ENCODE measurements around the gene PXK.

Gene PXK

DNA sequence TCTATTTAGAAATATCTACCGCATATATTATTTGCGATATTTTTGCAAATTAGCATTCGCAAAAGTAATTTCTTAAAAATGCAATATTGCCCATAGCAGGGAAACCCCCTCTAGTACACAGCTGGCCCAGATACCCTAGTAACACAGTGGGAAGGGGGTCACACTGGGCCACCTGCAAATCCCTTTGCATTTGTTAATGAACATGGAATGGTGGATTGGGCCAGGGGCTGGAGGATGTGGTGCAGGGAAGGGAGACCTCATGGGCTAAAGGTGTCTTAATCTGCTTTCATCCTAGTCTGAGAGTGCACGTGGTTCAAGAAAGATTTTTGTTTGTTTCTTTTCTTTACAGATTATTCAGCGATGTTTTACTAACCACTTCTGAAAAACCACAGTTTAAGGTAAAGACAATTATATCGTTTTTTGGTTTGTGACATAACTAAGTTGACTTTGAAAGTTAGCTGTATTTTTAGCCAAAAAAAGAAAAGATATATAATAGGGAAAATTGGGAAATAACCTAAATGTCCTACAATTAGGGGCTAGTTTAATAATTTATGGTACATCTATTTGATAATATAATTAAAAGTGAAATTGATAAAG is 70.9 kb downstream of the PXK start:
- Histone ChIP-seq H3K4me2 (ENCODE audit: low read depth, low read length) (no peak overlapping the region), H3F3A (ENCODE audit: insufficient read depth, low read length) (no peaks in the 10 kb centered on the region), H3K36me3 (replicated peaks; ENCODE audit: insufficient read depth, low read length) (no peaks in the 10 kb centered on the region), H3K4me1 (ENCODE audit: low read length) (no peaks in the 10 kb centered on the region), H3K9me3 (replicated peaks; ENCODE audit: insufficient read depth, low read length) (no peaks in the 10 kb centered on the region), H3K9me2 (replicated peaks; ENCODE audit: insufficient read depth, low read length) (no peaks in the 10 kb centered on the region), H3K4me3 (ENCODE audit: low read length) (no peak overlapping the region), H3K9ac (ENCODE audit: low read length) (no peak overlapping the region), H3K79me2 (ENCODE audit: low read length) (no peaks in the 10 kb centered on the region), H2AFZ (ENCODE audit: low read length) (no peak overlapping the region), H3K27ac (ENCODE audit: low read length) (no peak overlapping the region), H3K27me3 (replicated peaks; ENCODE audit: insufficient read depth, low read length) (no peaks in the 10 kb centered on the region), H4K20me1 (ENCODE audit: insufficient read depth, low read length) (no peaks in the 10 kb centered on the region)
- TF ChIP-seq EZH2 (optimal IDR thresholded peaks at IDR 0.05; ENCODE audit: low read depth, low read length) (no peak), EZH2phosphoT487 (IDR thresholded peaks at IDR 0.05; ENCODE audit: low read length) (no peak)
- TF ChIP-seq, protein P1, sequence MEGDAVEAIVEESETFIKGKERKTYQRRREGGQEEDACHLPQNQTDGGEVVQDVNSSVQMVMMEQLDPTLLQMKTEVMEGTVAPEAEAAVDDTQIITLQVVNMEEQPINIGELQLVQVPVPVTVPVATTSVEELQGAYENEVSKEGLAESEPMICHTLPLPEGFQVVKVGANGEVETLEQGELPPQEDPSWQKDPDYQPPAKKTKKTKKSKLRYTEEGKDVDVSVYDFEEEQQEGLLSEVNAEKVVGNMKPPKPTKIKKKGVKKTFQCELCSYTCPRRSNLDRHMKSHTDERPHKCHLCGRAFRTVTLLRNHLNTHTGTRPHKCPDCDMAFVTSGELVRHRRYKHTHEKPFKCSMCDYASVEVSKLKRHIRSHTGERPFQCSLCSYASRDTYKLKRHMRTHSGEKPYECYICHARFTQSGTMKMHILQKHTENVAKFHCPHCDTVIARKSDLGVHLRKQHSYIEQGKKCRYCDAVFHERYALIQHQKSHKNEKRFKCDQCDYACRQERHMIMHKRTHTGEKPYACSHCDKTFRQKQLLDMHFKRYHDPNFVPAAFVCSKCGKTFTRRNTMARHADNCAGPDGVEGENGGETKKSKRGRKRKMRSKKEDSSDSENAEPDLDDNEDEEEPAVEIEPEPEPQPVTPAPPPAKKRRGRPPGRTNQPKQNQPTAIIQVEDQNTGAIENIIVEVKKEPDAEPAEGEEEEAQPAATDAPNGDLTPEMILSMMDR (IDR thresholded peaks at IDR 0.05; ENCODE audit: low read length), result no peak
- no peak for DNase-seq

DNA sequence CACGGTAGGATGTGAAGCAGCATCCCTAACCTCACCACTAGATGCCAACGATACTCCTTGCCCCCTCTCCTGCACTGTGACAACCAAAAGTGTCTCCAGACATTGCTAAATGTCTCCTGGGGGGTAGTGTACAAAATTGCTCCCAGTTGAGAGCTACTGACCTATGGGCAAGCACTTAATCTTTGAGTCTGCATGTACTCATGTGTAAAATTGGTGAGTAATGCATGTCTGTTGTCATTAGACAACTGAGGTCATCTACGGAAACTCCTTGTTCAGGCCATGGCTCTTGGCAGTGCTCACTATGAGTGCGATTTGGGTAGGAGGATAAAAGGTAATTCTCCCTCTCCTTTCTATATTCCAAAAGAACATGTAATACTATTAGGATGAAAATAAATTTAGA is 71.7 kb downstream of the PXK start:
- no peaks in the 10 kb centered on the region for H3K9me2 ChIP-seq (replicated peaks; ENCODE audit: insufficient read depth, low read length)
- no peaks in the 10 kb centered on the region for H3K79me2 ChIP-seq (ENCODE audit: low read length)
- no peak for TF ChIP-seq EZH2phosphoT487 (IDR thresholded peaks at IDR 0.05; ENCODE audit: low read length)
- TF ChIP-seq, protein P1 (IDR thresholded peaks at IDR 0.05; ENCODE audit: low read length), result no peak
- H3K4me1 ChIP-seq (ENCODE audit: low read length), result no peaks in the 10 kb centered on the region
- H3K9ac ChIP-seq (ENCODE audit: low read length), result no peak overlapping the region
- H3F3A ChIP-seq (ENCODE audit: insufficient read depth, low read length), result no peaks in the 10 kb centered on the region
- no peak overlapping the region for H3K27ac ChIP-seq (ENCODE audit: low read length)
- H2AFZ ChIP-seq (ENCODE audit: low read length), result no peak overlapping the region
- no peaks in the 10 kb centered on the region for H3K36me3 ChIP-seq (replicated peaks; ENCODE audit: insufficient read depth, low read length)
- H4K20me1 ChIP-seq (ENCODE audit: insufficient read depth, low read length), result no peaks in the 10 kb centered on the region
- no peaks in the 10 kb centered on the region for H3K27me3 ChIP-seq (replicated peaks; ENCODE audit: insufficient read depth, low read length)
- no peaks in the 10 kb centered on the region for H3K9me3 ChIP-seq (replicated peaks; ENCODE audit: insufficient read depth, low read length)
- no peak overlapping the region for H3K4me2 ChIP-seq (ENCODE audit: low read depth, low read length)
- DNase-seq, result no peak
- H3K4me3 ChIP-seq (ENCODE audit: low read length), result no peak overlapping the region

DNA sequence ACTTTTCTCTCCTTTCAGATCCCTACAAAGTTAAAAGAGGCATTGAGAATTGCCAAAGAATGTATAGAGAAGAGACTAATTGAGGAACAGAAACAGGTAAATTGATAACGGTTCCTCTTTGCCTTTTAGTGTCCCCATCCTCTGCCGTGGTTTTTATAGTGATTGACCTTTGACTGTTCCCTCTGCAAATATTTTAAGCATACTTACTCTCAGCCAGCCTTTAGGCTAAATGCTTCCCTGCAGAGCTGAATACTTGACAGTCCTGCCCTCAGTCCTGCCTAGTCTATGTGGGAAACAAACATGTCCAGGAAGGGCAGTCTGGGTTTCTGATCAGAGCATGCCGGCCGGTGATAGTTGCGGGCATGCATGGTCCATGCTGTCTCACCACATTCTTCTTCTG is 76.2 kb downstream of the PXK start:
- no peak overlapping the region for H2AFZ ChIP-seq (ENCODE audit: low read length)
- H3K4me3 ChIP-seq (ENCODE audit: low read length), result no peak overlapping the region
- no peak overlapping the region for H3K9ac ChIP-seq (ENCODE audit: low read length)
- H3F3A ChIP-seq (ENCODE audit: insufficient read depth, low read length), result no peaks in the 10 kb centered on the region
- no peak overlapping the region for H3K27ac ChIP-seq (ENCODE audit: low read length)
- H3K36me3 ChIP-seq (replicated peaks; ENCODE audit: insufficient read depth, low read length), result no peaks in the 10 kb centered on the region
- DNase-seq, result no peak
- TF ChIP-seq, protein P1 (IDR thresholded peaks at IDR 0.05; ENCODE audit: low read length), result no peak
- TF ChIP-seq EZH2phosphoT487 (IDR thresholded peaks at IDR 0.05; ENCODE audit: low read length) (no peak), EZH2 (optimal IDR thresholded peaks at IDR 0.05; ENCODE audit: low read depth, low read length) (no peak)
- no peaks in the 10 kb centered on the region for H3K9me3 ChIP-seq (replicated peaks; ENCODE audit: insufficient read depth, low read length)
- H3K27me3 ChIP-seq (replicated peaks; ENCODE audit: insufficient read depth, low read length), result no peaks in the 10 kb centered on the region
- no peaks in the 10 kb centered on the region for H3K79me2 ChIP-seq (ENCODE audit: low read length)
- no peaks in the 10 kb centered on the region for H3K4me1 ChIP-seq (ENCODE audit: low read length)
- H3K4me2 ChIP-seq (ENCODE audit: low read depth, low read length), result no peak overlapping the region
- no peaks in the 10 kb centered on the region for H3K9me2 ChIP-seq (replicated peaks; ENCODE audit: insufficient read depth, low read length)
- H4K20me1 ChIP-seq (ENCODE audit: insufficient read depth, low read length), result no peaks in the 10 kb centered on the region
